Calu3 (cell line): ENCODE data around the gene SHMT1. TPM values are rescaled to one million over a fixed set of nuclear protein-coding genes. Genes with fewer than 3 reads are reported as not detected.

ENCODE experiments used
- BruUV-seq: library from RNA; stranded (reverse); fragments of 400-500 nt; replicated peaks from 2 replicates; lab custom pipeline; 2021; lab: Mats Ljungman, UMichigan
- CTCF ChIA-PET: fragments of 300-600 bp; sonication (Branson Sonifier 250); formaldehyde crosslinking; loops from one replicate; lab custom pipeline; 2022; ENCODE audit warnings: antibody characterized with exemption; lab: Charles Lee
- DNase-seq: peaks from one replicate; pipeline ENCODE4 v3.0.0; 2022
- H3K27ac Mint-ChIP-seq: one replicate; pipeline ENCODE4 v1.8.0; 2022; ENCODE audit warnings: mixed read lengths; ENCODE audit not compliant: unreplicated experiment
- H3K27me3 Mint-ChIP-seq: one replicate; pipeline ENCODE4 v1.8.0; 2022; ENCODE audit warnings: mixed read lengths; ENCODE audit not compliant: unreplicated experiment
- H3K36me3 Mint-ChIP-seq: one replicate; pipeline ENCODE4 v1.8.0; 2022; ENCODE audit warnings: mild to moderate bottlenecking, moderate library complexity, mixed read lengths; ENCODE audit not compliant: insufficient read depth, unreplicated experiment
- H3K4me1 Mint-ChIP-seq: one replicate; pipeline ENCODE4 v1.8.0; 2022; ENCODE audit warnings: mild to moderate bottlenecking, low read depth, mixed read lengths; ENCODE audit not compliant: unreplicated experiment
- H3K4me3 Mint-ChIP-seq: one replicate; pipeline ENCODE4 v1.8.0; 2022; ENCODE audit warnings: mild to moderate bottlenecking, low read depth, moderate library complexity, mixed read lengths; ENCODE audit not compliant: unreplicated experiment
- H3K9me3 Mint-ChIP-seq: one replicate; pipeline ENCODE4 v1.8.0; 2022; ENCODE audit warnings: low read depth, mixed read lengths; ENCODE audit not compliant: unreplicated experiment
- intact Hi-C: fragments of 100-400 bp; cut with micrococcal nuclease; formaldehyde crosslinking; loops from one replicate; pipeline ENCODE4 v1.10.0; 2022; ENCODE audit not compliant: unreplicated experiment
- total RNA-seq: library from RNA; stranded (reverse); gene quantifications from 2 replicates; pipeline ENCODE4 v1.2.3, GENCODE V29; 2022
- TF ChIP-seq, protein P1 (sequence below): fragments of 200-600 bp; IDR thresholded peaks from one replicate; pipeline ENCODE4 v1.8.0; 2022; ENCODE audit warnings: antibody characterized with exemption; ENCODE audit not compliant: unreplicated experiment

The SHMT1 gene
- total RNA-seq, 1 experiment from 2014 or later, result 52.3 TPM

DNA sequence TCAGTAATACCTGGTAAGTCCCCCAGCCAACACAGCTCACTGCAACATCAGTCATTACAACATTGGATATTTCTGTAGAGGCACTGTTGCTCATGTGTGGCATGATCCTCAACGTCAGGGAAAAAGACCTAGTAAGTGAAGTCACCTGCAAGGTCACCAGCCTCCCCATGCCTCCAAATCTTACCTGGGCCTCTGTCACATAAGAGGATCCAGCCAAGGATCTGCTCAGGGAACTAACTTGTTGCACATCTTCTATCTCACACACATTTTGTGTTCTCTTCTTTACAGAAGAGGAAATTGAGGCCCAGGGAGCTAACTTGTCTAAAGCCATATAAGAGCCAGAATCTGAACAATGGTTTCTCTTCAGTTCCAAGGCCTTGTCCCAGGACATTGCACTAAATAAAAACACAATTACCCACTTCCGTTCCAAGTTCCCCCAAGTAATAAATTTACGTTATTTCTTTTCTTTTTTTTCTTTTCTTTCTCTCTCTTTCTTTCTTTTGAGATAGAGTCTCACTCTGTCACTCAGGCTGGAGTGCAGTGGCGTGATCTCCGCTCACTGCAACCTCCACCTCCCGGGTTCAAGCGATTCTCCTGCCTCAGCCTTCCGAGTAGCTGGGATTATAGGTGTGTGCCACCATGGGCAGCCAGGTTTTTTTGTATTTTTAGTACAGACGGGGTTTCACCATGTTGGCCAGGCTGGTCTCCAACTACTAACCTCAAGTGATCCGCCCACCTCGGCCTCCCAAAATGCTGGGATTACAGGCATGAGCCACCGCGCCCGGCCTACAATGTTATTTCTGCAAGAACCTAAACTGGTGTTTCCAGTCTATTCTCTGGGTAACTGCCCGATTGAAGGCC, 1.3 kb downstream of the SHMT1 start:
- BruUV-seq, result no TSS peak
- Mint-ChIP-seq H3K9me3 (no peaks in the 10 kb centered on the region), H3K4me3 (peak overlapping the region; percentile 84), H3K4me1 (peaks cover 8% of the 10 kb centered on the region), H3K27me3 (no peaks in the 10 kb centered on the region), H3K36me3 (peaks cover 29% of the 10 kb centered on the region), H3K27ac (peak overlapping the region; percentile 86)
- TF ChIP-seq, protein P1, sequence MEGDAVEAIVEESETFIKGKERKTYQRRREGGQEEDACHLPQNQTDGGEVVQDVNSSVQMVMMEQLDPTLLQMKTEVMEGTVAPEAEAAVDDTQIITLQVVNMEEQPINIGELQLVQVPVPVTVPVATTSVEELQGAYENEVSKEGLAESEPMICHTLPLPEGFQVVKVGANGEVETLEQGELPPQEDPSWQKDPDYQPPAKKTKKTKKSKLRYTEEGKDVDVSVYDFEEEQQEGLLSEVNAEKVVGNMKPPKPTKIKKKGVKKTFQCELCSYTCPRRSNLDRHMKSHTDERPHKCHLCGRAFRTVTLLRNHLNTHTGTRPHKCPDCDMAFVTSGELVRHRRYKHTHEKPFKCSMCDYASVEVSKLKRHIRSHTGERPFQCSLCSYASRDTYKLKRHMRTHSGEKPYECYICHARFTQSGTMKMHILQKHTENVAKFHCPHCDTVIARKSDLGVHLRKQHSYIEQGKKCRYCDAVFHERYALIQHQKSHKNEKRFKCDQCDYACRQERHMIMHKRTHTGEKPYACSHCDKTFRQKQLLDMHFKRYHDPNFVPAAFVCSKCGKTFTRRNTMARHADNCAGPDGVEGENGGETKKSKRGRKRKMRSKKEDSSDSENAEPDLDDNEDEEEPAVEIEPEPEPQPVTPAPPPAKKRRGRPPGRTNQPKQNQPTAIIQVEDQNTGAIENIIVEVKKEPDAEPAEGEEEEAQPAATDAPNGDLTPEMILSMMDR, result no peak
- DNase-seq, result no peak
- intact Hi-C loops, result no loop called here
- CTCF ChIA-PET, result interaction anchor here (0.8 kb wide), 1 partner anchor 47 kb away, joined by 3 read pairs; the partner anchor contains the start of genes SMCR8 and TOP3A

DNA sequence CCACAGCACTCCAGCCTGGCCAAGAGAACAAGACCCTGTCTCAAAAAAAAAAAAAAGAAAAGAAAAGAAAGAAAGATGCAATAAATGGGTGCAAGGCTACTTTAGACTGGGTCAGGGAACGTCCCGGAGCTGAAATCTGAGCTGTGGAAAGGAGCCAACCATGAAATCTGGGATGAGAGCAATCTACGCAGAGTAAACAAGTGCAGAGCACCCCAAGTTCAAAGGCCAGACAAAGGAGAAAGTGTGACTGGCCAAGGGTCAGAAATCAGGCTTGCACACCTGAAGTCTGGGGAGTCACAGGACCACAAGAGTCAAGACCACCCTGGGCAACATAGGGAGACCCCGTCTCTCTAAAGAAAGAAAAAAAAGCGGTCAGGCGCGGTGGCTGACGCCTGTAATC, 2.8 kb downstream of the SHMT1 start:
- DNase-seq, result no peak
- Mint-ChIP-seq H3K27ac (no peak overlapping the region), H3K4me1 (peaks cover 8% of the 10 kb centered on the region), H3K36me3 (peaks cover 36% of the 10 kb centered on the region), H3K27me3 (no peaks in the 10 kb centered on the region), H3K4me3 (no peak overlapping the region), H3K9me3 (no peaks in the 10 kb centered on the region)
- CTCF ChIA-PET, result no interaction called here
- TF ChIP-seq, protein P1, result no peak
- intact Hi-C loops, result no loop called here
- no TSS peak for BruUV-seq

DNA sequence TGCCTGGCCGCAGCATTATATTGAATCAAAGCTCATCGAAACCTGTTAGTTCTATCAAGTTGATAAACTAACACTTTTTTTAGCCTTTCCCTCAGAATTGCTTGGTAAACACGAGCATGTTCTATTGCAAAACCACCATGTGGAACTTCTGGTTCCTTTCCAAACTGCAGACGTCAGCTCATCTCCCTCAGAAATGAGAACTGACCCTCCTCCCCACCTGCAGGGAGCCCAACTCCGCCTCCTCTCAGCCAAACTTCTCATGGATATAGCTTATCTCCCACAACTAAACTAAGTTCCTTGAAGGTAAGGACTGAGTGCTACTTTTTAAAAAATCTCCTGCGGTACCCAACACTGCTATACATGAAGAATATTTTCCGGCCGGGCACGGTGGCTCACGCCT, 6.7 kb downstream of the SHMT1 start:
- DNase-seq, result no peak
- intact Hi-C loops, result no loop called here
- Mint-ChIP-seq H3K27ac (no peak overlapping the region), H3K9me3 (no peaks in the 10 kb centered on the region), H3K4me1 (no peaks in the 10 kb centered on the region), H3K4me3 (no peak overlapping the region), H3K27me3 (no peaks in the 10 kb centered on the region), H3K36me3 (peaks cover 24% of the 10 kb centered on the region)
- CTCF ChIA-PET, result no interaction called here
- BruUV-seq, result no TSS peak
- TF ChIP-seq, protein P1, result no peak

DNA sequence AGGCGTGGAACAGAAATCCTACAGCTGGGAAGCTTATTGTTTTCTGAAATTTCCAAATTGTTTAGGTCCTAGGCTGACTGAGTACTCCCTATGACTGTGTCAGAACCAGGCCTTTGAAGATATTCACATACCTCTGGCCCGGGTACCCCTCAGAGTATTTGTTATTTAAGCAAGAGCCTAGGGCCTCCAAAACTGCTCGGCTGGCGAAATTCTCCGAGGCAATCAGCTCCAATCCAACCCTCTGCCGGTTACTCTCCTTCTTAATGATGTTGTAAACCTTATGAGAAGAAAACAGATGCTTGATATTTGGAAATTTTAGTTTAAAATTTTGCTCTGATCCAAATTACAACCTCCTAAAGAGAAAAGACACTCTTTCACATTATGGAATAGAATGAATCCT, 9.8 kb downstream of the SHMT1 start:
- no peak for DNase-seq
- Mint-ChIP-seq H3K4me3 (no peak overlapping the region), H3K27me3 (no peaks in the 10 kb centered on the region), H3K9me3 (no peaks in the 10 kb centered on the region), H3K4me1 (no peaks in the 10 kb centered on the region), H3K36me3 (peaks cover 16% of the 10 kb centered on the region), H3K27ac (no peak overlapping the region)
- CTCF ChIA-PET, result interaction anchor here (0.6 kb wide), 1 partner anchor 10 kb away, joined by 3 read pairs; no protein-coding TSS in a partner anchor
- intact Hi-C loops, result no loop called here
- TF ChIP-seq, protein P1, result no peak
- BruUV-seq, result no TSS peak
